NCI-H2171 (cell line): Measurements from ENCODE around the gene ANP32A.
"Not testable (repeated sequence)": the region's sequence is repeated elsewhere in the genome, so short reads cannot be mapped to it uniquely, and the experiment has no call there.

Experiments
- DNase-seq: peaks from one replicate; lab custom pipeline; 2025; lab: John Stamatoyannopoulos, UW

ANP32A gene

GRCh38 chr15:68820295-68821189 lies at the start of gene ANP32A:
Gene ANP32A, minus strand, starts transcription at chr15:68820895. Its CDS starts 144 bp downstream, at chr15:68820751.
- DNase-seq = peak; percentile 95

GRCh38 chr15:68868296-68868695 lies 47.6 kb upstream of the ANP32A start:
- no peak for DNase-seq

- DNase-seq = no peak
Measured at GRCh38 chr15:68862415-68862814, 41.7 kb upstream of the ANP32A start.

- DNase-seq = not testable (repeated sequence)
Measured at GRCh38 chr15:68858666-68859065, 38.0 kb upstream of the ANP32A start.

GRCh38 chr15:68857443-68857842 lies 36.7 kb upstream of the ANP32A start:
- not testable (repeated sequence) for DNase-seq

- no peak for DNase-seq
Measured at GRCh38 chr15:68852461-68852860, 31.8 kb upstream of the ANP32A start.

GRCh38 chr15:68851971-68852370 lies 31.3 kb upstream of the ANP32A start:
- no peak for DNase-seq

GRCh38 chr15:68849497-68849896 lies 28.8 kb upstream of the ANP32A start:
- DNase-seq = no peak

GRCh38 chr15:68846851-68847439 lies 26.2 kb upstream of the ANP32A start:
- DNase-seq = no peak

- DNase-seq = no peak
Measured at GRCh38 chr15:68844856-68845550, 24.3 kb upstream of the ANP32A start.

- peak; percentile 57 for DNase-seq
Measured at GRCh38 chr15:68843425-68844311, 23.0 kb upstream of the ANP32A start.

GRCh38 chr15:68842958-68843357 lies 22.3 kb upstream of the ANP32A start:
- no peak for DNase-seq

- no peak for DNase-seq
Measured at GRCh38 chr15:68834346-68834745, 13.7 kb upstream of the ANP32A start.

GRCh38 chr15:68833700-68834331 lies 13.1 kb upstream of the ANP32A start:
- peak; percentile 12 for DNase-seq

GRCh38 chr15:68830141-68830785 lies 9.6 kb upstream of the ANP32A start:
- DNase-seq = no peak

- no peak for DNase-seq
Measured at GRCh38 chr15:68829068-68829467, 8.4 kb upstream of the ANP32A start.

- no peak for DNase-seq
Measured at GRCh38 chr15:68823561-68823960, 2.9 kb upstream of the ANP32A start.

- no peak for DNase-seq
Measured at GRCh38 chr15:68822818-68823217, 2.1 kb upstream of the ANP32A start.

- DNase-seq = no peak
Measured at GRCh38 chr15:68821841-68822381, 1.2 kb upstream of the ANP32A start.

GRCh38 chr15:68821190-68821840 lies 620 bp upstream of the ANP32A start:
- DNase-seq = no peak
